NCI-H2196 treated with DMSO at 0.1 percent for 48 hours (cell line): ENCODE measurements around the gene TRIM5.
"Not testable (repeated sequence)": the region's sequence is repeated elsewhere in the genome, so short reads cannot be mapped to it uniquely, and the experiment has no call there.

Source experiments
- DNase-seq: peaks from one replicate; lab custom pipeline; 2025; ENCODE audit not compliant: unreplicated experiment; lab: John Stamatoyannopoulos, UW

Gene TRIM5

DNA sequence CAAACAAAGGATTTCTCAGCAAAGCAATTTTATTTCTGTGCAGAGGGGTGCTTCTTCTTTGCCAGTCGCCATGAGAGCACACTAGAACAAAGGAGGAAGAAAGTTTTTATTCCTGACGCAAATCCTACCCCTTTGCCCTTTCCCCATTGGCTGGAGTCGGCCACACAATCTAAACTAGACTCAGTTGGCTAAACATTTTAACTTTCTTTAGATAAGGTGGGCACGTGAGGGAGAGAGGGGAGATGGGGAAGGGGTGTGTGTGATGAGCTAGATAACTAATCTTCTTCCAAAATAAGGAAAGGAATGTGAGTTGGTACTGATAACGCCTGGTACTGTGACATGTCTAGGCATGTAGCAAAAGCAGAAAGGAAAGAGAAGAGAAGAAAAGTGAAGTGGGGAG, 5.3 kb upstream of the TRIM5 start:
- no peak for DNase-seq

DNA sequence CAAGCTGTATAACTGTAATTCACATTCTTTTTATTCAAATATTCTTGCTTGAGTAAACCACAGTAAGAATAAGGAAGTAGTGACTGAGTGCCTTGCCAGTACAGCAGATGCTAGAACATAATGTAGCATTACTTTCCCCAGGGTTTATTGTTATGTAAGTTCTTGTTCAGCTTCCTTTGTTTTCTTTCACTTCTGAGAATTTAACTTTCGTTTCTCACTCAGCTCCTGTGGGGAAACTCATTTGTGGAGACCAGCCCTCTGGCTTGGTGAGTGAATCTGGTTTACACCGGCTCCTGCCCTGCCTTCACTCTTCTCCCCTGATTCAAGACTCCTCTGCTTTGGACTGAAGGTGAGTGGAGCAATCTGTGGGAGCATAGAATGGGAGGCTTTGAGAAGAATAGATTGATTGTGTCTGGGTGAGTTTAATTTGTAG, 4.7 kb upstream of the TRIM5 start, which contains the start of gene TRIM22:
TRIM22 (plus strand) TSS at position 240 of the 433 bp plus-strand sequence. CDS start 6,443 bp downstream, outside the sequence.
- DNase-seq = no peak

DNA sequence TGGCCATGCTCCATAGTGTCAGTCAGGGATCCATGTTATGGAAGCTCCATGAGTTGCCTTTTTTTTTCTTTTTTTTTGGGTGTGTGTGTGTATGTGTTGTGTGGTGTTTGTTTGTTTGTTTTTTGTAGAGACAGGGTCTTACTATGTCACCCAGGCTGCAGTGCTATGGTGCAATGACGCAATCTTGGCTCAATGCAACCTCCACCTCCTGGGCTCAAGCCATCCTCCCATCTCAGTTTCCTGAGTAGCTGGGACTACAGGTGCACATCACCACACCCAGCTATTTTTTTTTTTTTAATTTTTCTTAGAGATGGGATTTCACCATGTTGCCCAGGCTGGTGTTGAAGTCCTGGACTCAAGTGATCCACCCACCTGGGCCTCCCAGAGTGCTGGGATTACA, 3.6 kb upstream of the TRIM5 start:
- no peak for DNase-seq

DNA sequence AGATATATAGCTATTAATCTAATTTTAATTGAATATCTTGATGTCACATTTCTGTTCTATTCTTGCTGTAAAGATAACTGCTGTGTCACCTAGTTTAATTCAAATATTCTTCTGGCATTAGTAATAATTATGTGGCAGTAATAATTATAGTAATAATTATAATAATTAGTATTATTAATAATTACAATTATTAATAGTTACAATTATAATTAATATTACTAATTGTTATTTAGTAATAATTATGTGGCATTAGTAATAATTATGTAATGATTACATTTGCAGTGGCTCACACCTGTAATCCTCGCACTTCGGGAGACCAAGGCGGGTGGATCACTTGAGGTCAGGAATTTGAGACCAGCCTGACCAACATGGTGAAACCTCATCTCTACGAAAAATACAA, 1.6 kb upstream of the TRIM5 start:
- DNase-seq = no peak

DNA sequence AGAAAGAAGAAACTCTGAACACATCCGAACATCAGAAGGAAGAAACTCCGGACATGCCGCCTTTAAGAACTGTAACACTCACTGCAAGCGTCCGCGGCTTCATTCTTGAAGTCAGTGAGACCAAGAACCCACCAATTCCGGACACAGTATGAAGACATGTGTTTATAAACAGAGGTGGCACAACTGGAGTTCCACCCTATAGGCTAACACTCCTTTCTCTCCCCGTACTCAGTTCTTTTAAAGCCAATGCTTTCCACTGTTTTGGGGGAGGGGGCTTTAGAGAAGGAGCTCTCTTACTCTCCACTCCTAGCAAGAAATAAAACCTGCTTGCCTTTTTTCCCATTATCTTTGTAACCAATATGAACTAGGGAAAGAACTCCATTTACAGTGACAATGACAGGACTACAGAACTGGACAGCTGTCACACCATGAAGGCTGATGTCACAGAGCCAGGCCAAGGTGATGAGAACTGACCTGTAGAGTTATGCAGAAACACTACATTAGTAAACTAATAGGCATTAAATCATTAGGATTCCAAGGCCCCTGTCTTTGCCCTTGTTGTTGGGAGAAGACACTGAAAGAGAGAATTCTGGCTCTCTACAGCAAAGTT, 733 bp downstream of the TRIM5 start:
- DNase-seq = no peak

DNA sequence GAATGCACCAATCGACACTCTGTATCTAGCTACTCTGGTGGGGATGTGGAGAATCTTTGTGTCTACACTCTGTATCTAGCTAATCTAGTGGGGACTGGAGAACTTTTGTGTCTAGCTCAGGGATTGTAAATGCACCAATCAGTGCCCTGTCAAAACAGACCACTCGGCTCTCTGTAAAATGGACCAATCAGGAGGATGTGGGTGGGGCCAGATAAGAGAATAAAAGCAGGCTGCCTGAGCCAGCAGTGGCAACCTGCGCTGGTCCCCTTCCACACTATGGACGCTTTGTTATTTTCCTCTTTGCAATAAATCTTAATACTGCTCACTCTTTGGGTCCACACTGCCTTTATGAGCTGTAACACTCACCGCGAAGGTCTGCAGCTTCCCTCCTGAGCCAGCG, 1.3 kb downstream of the TRIM5 start:
- DNase-seq = not testable (repeated sequence)

DNA sequence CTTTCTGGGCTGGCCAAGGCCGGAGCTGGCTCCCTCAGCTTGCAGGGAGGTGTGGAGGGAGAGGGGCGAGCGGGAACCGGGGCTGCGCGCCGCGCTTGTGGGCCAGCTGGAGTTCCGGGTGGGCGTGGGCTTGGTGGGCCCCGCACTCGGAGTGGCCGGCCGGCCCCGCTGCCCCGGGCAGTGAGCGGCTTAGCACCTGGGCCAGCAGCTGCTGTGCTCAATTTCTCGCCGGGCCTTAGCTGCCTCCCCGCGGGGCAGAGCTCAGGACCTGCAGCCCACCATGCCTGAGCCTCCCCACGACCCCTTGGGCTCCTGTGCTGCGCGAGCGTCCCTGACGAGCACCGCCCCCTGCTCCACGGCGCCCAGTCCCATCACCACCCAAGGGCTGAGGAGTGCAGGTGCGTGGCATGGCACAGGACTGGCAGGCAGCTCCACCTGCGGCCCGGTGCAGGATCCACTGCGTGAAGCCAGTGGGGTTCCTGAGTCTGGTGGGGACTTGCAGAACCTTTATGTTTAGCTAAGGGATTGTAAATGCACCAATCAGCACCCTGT, 1.9 kb downstream of the TRIM5 start:
- DNase-seq = not testable (repeated sequence)

DNA sequence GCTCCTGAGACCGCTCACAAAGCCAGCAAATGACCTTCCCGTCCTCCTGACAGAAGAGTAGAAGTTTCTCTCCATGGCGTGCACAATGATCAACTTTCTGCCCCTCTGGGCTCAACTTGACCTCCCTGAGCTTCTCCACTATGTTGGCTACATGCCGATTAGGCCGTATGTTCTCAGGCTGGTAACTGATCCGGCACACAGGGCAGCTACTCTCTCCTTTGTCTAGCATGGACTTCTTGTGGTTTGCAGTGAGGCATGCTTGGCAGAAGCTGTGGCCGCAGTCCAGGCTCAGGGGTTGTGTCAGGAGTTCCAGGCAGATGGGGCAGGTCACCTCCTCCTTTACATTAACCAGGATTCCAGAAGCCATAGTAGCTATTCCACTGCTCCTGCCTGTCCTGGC, 5.1 kb downstream of the TRIM5 start:
- no peak for DNase-seq

DNA sequence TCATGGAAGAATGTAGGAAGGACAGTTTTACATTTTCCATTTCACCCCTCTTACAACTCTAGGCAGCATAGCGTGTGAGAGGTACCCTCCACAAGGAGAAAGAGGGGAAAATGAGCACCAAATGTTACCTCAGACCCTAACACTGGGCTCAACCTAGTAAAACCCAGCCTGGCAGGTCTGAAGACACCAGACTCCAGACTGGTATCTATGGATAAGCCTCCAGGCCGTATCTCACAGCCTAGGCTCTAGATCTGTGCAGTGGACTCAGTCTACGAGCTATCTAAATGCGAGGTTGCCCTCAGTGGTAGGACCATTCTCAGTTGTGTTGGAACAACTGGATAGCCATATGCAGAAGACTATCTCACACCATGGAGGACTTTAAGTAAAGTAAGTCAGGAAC, 10.5 kb downstream of the TRIM5 start:
- DNase-seq = no peak

DNA sequence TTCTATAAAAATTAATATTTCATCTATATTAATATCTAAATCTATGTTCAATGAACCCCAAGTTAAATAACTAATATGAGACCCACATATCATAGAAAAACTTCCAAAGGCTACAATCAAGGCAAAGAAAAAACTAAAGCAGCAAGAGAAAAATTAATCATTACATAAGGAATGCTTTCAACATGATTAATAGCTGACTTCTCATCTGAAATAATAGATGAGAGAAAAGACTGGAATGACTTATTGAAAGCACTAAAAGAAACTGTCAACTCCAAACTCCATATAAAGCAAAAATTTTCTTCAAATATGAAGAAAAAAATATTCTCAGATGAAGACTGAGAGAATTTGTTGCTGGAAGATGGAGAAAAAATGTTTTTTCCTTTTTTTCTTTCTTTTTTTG, 13.0 kb downstream of the TRIM5 start:
- no peak for DNase-seq

DNA sequence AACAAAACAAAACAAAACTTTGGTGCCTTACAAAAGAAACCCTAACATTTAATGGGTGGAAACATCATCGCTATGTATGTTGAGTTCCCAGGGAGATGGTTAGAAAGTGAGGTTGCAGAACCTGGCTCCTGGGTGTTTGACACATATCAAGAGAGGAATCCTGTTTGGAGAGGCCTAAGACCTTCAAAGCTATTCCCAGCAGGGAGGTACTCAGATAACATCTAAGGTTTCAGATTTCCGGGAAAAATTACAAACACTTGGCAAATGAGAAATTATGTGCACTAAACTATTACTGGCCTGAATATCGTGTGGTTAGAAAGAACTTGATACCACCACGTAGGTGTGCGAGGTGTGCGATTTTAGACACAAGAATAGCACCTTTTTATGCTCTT, 18.5 kb downstream of the TRIM5 start:
- no peak for DNase-seq

DNA sequence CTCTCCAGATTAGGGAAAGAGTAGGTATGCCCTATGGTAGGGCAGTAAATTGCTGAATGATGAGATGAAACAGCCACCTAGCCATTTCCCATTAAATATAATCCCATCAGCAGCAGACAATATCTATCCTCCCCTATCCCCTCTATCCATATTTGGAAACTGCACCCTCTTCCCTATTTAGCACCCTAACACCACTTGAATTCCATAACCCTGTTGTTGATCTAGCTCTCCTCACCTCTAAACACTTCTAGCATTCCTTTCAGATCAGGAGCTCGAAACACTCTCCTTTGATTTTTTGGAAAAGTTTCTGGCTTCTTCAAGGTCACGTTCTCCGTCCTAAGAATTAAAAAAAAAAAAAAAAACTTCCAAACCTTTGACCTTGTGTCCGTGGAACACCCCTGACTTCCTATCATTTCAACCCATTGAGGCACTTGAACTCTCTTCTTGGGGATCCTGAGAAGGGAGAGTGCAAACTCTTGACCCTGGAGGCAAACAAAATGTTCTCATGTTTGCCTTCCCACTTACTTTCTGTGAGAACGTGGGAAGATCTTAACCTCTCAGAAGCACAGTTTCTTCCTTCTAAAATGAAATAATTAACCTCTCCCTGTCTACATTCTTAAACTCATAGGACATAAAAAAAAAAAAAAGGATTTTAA, 19.0 kb downstream of the TRIM5 start:
- no peak for DNase-seq

DNA sequence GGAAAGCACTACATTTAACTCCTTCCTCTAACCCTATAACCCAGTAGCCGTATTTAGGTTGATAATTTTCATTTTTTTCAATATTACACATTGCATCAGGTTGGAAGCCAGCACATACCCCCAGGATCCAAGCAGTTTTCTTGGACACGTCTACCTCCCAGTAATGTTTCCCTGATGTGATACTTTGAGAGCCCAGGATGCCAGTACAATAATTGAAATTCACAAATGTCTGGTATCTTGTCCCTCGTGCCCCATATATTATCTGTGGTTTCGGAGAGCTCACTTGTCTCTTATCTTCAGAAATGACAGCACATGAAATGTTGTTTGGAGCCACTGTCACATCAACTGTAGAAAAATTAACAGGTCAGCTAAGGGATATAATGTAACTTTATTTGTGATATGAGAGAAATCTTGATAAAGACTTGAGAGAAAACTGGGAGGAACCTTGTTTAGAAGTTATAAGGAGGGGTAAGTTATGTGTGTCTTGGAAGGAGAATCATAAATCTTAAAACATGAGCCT, 19.8 kb downstream of the TRIM5 start:
- no peak for DNase-seq

DNA sequence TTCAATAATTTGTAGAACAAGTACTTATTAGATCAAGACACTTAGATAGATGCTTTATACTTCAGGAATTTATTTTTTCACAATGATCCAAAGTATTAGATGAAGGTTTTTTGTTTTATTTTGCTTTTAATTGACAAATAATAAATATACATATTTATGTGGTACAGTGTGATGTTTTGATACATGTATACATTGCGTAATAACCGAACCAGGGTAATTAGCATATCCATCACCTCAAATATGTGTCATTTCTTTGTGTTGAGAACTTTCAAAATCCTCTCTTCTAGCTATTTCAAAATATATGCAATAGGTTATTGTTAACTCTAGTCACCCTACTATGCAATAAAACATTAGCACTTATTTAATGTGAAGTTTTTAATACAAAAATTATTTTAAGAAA, 21.4 kb downstream of the TRIM5 start:
- DNase-seq = no peak

DNA sequence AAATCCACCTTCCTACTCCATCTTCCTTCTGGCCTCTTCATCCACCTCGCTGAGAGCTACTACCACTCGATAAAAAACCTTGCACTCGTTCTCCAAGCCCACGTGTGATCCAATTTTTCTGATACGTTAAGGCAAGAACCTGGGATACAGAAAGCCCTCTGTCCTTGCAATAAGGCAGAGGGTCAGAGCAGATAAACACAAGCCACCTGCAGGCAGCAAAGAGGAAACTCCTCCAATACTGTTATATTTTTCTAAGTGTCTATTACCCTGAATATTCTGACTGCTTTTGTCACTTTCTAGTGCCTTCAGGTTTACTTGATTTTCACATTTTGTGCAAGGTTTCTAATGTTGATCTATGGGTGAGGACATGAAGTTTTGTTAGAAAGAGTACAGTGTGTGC, 26.6 kb downstream of the TRIM5 start:
- no peak for DNase-seq

DNA sequence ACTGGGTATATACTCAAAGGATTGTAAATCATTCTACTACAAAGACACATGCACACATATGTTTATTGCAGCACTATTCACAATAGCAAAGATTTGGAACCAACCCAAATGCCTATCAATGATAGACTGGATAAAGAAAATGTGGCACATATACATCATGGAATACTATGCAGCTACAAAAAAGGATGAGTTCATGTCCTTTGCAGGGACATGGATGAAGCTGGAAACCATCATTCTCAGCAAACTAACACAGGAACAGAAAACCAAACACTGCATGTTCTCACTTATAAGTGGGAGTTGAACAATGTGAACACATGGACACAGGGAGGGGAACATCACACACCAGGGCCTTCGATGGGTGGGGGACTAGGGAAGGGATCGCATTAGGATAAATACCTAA, 27.9 kb downstream of the TRIM5 start:
- not testable (repeated sequence) for DNase-seq

DNA sequence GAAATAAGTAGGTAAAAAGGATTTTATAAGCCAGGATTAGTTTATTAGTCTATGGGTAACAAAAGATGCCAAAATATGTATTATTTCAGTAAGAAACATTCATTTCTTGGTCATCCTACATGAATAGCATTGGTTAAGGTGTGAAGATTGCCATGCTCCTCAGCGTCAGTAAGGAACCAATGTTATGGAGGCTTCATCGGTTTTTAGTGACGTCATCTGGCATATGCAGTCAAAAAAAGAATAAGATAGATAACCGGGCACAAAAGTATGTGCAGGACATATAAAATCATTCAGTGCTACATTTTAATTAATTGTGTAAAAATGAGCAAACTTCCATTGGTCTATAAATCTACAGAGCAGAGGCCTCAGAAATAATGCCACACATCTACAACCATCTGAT, 29.4 kb downstream of the TRIM5 start:
- DNase-seq = no peak

DNA sequence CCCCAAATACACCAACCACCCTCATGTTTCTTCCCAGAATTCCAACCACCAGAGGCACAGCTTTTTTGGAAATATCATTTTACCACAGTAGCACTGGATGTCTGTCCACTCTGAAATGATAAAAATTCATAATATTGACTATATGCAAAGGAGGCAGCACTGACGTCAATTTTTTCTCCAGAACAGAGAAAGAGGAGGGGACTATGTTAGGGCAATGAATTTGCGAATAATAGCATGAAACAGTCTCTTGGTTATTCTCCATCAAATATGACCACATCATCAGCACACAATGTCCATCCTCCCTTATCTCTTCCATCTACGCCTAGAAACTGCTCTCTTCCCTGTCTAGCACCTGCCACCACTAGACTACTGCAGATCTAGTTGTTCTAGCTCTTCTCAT, 38.7 kb downstream of the TRIM5 start:
- no peak for DNase-seq

DNA sequence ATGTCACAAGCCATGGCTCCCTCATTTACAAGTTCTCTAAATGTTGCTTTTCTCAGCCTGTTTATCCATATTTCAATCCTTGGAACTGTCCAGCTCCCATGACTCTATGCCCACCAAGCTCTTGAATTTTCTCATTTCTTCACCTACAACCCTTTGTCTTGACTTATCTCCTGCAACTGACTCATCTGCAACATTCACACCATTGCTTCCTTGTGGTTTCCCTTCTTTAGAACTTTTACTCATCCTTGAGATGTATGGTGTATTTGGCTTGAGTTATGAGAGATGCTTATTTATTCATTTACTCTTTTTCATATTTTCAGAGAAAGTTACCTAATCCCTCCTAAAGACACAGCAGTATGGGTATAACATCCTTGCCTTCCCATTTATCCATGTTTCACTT, 41.3 kb downstream of the TRIM5 start:
- DNase-seq = no peak

DNA sequence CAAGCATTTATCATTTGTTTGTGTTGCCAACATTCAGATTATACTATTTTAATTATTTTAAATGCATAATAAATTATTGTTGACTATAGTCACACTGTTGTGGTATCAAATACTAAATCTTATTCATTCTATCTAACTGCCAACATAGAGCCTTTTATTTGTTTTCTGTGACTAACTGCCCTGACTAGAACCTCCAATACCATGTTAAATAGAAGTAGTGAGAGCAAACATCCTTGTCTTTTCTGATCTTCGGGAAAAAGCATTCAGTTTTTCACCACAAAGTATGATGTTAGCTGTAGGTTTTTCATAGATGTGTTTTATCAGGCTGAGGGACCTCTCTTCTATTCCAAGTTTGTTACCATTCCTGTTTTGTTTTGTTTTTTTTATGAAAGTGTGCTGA, 44.9 kb downstream of the TRIM5 start:
- no peak for DNase-seq

DNA sequence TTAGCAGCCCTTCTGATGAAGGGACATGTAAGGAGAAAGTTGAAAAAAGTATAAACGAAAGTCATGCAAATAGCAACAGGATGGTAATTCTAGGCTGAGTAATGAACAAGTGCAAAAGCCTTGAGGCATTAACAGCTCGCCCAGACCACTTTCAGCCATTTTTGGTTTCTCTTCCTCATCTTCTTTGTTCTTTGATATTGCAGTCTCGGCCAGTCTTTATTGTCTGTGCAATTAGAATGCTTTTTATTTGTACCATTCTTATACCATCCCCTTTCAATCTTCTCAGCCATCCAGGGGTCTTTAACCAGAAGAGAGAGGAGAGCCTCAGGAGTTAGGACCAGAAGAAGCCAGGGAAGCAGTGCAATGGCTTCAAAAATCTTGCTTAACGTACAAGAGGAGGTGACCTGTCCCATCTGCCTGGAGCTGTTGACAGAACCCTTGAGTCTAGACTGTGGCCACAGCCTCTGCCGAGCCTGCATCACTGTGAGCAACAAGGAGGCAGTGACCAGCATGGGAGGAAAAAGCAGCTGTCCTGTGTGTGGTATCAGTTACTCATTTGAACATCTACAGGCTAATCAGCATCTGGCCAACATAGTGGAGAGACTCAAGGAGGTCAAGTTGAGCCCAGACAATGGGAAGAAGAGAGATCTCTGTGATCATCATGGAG, 52.8 kb downstream of the TRIM5 start:
- DNase-seq = no peak

DNA sequence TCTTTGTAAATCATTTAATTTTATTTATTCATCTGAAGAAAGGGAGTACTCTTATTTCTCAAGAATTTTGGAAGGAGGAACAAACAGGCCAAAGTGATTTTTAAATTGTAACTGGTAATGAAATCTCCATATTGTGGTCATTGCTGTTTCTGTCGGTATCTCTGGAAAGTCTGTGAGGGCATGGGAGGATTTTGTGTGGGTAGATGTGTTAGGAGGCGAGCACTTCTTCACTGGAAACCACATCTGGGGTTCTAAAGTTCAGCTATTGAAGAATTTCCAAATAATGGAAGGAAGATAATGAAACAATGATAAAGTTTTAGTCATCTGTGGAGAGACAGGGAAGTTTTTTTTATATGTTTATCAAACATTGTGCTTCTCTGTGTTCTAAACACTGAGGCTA, 53.5 kb downstream of the TRIM5 start:
- no peak for DNase-seq
